T-helper 1 cell (primary cell): ENCODE results near the gene RPS6KB1.
"Not testable (repeated sequence)": the region's sequence is repeated elsewhere in the genome, so short reads cannot be mapped to it uniquely, and the experiment has no call there.

Experiments
- DNase-seq, 5 donors: peaks; one replicate each; pipeline ENCODE4 v3.0.0-alpha.2; 2012 to 2020

Gene RPS6KB1

GRCh38 chr17:59947310-59947709, 54.4 kb downstream of the RPS6KB1 start:
- DNase-seq, result not testable (repeated sequence)

- DNase-seq, result no peak
Measured at GRCh38 chr17:59950049-59950448, 57.1 kb downstream of the RPS6KB1 start.

- no peak for DNase-seq
Measured at GRCh38 chr17:59954856-59955255, 61.9 kb downstream of the RPS6KB1 start.

GRCh38 chr17:59959574-59959973, 66.7 kb downstream of the RPS6KB1 start:
- DNase-seq, result not testable (repeated sequence)

GRCh38 chr17:59962739-59963318, 69.9 kb downstream of the RPS6KB1 start:
- no peak for DNase-seq

- DNase-seq, result peak in 4 of 5 donors; percentile 17 to 34 (median 20)
Measured at GRCh38 chr17:59963738-59964481, 71.0 kb downstream of the RPS6KB1 start.

- DNase-seq, result peak; percentile 77 to 87 (median 85)
Measured at GRCh38 chr17:59964482-59965328, 71.8 kb downstream of the RPS6KB1 start, which contains the start of gene RNFT1. Gene RNFT1, minus strand, starts transcription at chr17:59964740. Its CDS starts 77 bp downstream, at chr17:59964663.

GRCh38 chr17:59971771-59972170, 78.8 kb downstream of the RPS6KB1 start:
- not testable (repeated sequence) for DNase-seq

- DNase-seq, result no peak
Measured at GRCh38 chr17:59972778-59973177, 79.9 kb downstream of the RPS6KB1 start.

- not testable (repeated sequence) for DNase-seq
Measured at GRCh38 chr17:59973483-59973882, 80.6 kb downstream of the RPS6KB1 start.

- not testable (repeated sequence) for DNase-seq
Measured at GRCh38 chr17:59975166-59975565, 82.2 kb downstream of the RPS6KB1 start.

- not testable (repeated sequence) for DNase-seq
Measured at GRCh38 chr17:59996608-59997007, 103.7 kb downstream of the RPS6KB1 start.
